Heart right ventricle (tissue), 16 donors: ENCODE measurements around the gene CHD1. TPM values are rescaled to one million over a fixed set of nuclear protein-coding genes. Genes with fewer than 3 reads are reported as not detected.

ENCODE experiments used
- ATAC-seq, 8 donors: fragments of 200-7000 bp; cut with Tn5 transposase; one replicate each; pipeline ENCODE4 v1.9.1; 2020; ENCODE audit warnings: mild to moderate bottlenecking in 8 of 8, moderate library complexity in 8 of 8, moderate number of reproducible peaks in 1 of 8
- DNase-seq, 2 donors: peaks; one replicate each; pipeline ENCODE4 v3.0.0-alpha.2; 2020
- H3K27ac ChIP-seq, 10 donors: fragments of 200-600 bp; sonication (generic) in 2 of 10; one replicate each; pipeline versions ENCODE4 v1.5.0 to v1.8.0; 2020 to 2022; ENCODE audit warnings: mild to moderate bottlenecking in 3 of 10
- H3K27me3 ChIP-seq, 7 donors: fragments of 200-600 bp; one replicate each; pipeline ENCODE4 v1.8.0; 2021 to 2022; ENCODE audit warnings: mild to moderate bottlenecking in 2 of 7
- H3K36me3 ChIP-seq, 9 donors: fragments of 200-600 bp; sonication (generic) in 1 of 9; one replicate each; pipeline versions ENCODE4 v1.5.0 to v1.8.0; 2020 to 2022; ENCODE audit warnings: mild to moderate bottlenecking in 2 of 9
- H3K4me1 ChIP-seq, 9 donors: fragments of 200-600 bp; sonication (generic) in 1 of 9; one replicate each; pipeline versions ENCODE4 v1.5.0 to v1.8.0; 2020 to 2022; ENCODE audit warnings: mild to moderate bottlenecking in 4 of 9
- H3K4me3 ChIP-seq, 10 donors: fragments of 200-600 bp; sonication (generic) in 2 of 10; one replicate each; pipeline versions ENCODE4 v1.5.0 to v1.8.0; 2020 to 2022; ENCODE audit warnings: mild to moderate bottlenecking in 7 of 10, moderate library complexity in 2 of 10
- H3K9me3 ChIP-seq, 11 donors: fragments of 200-600 bp in 10 of 11; sonication (generic) in 2 of 11; one replicate each; pipeline versions ENCODE4 v1.5.0 to v1.8.0; 2013 to 2022; ENCODE audit warnings: mild to moderate bottlenecking in 2 of 11, control low read depth in 1 of 11, moderate library complexity in 1 of 11
- WGBS, 2 donors: extraction: QIAGEN DNeasy Blood & Tissue Kit; methylation state at CpG; one replicate each; pipeline ENCODE4 v1.1.7; 2013; ENCODE audit warnings: inconsistent platforms in 1 of 2; 5-methylcytosine and 5-hydroxymethylcytosine counted together
- intact Hi-C, 10 donors: fragments of 100-400 bp; cut with DNase I; formaldehyde crosslinking; loops; one replicate each; pipeline versions ENCODE4 v1.11.1 to v1.14.2; 2022
- polyA plus RNA-seq, 2 donors: library from polyadenylated mRNA; stranded (reverse); fragments of 200-250 nt; gene quantifications; one replicate each; pipeline ENCODE4 v1.2.3, GENCODE V29; 2013
- total RNA-seq, 10 donors: library from RNA; stranded (reverse); fragmentation: NEBNext Ultra II Directional in 3 of 10; extraction: Animal tissue kit (Norgen Biotek cat#: 25700) in 3 of 10; gene quantifications; one replicate each; pipeline versions ENCODE4 v1.2.1 to v1.2.4, GENCODE V29; 2021 to 2023
- TF ChIP-seq, protein P1 (sequence below), 9 donors: fragments of 200-600 bp; sonication (generic) in 2 of 9; IDR thresholded peaks; one replicate each; pipeline versions ENCODE4 v1.5.0 to v1.8.0; 2021 to 2022; ENCODE audit warnings: antibody characterized with exemption in 9 of 9, mild to moderate bottlenecking in 5 of 9, moderate library complexity in 1 of 9
- donor health status: Arrhythmogenic right ventricular cardiomyopathy.
- donor health status: ischemic (EF 13 %, LVEDD 7.1; RV severe dilation, severe dysfunction).
- donor health status: healthy with polysubstance abuse.
- donor health status: DM: no; HTN: yes; CAD: no.
- donor health status: DM: no; HTN: no; CAD: no.
- donor health status: ischemic (EF 25% LVEDD 6.9; RV normal size, moderate dysfunction).
- donor health status: ischemic (EF 25% LVEDD 5.7; RV mildly dilated, moderate dysfunction).
- donor health status: healthy.
- donor health status: DM: yes; HTN: yes; CAD: no.
- donor health status: Ischemic cardiomyopathy.
- donor health status: ischemic (EF 35%, LVEDD 5.7; RV mildly dilated, moderate dysfunction).
- donor health status: nonischemic (EF 11% LVEDD 7.7; RV severe dilation, severe dysfunction).
- donor health status: DM: yes; HTN: yes; CAD: no.
- donor health status: PGD.
- donor health status: ischemic (EF 29% LVEDD 5.4; RV normal size, mild dysfunction).
- donor health status: nonischemic (EF 23%, LVEDD 6.1; RV moderate dilation, normal function).

The CHD1 gene
- total and polyA plus RNA-seq, 12 donors, result 6.5 to 20.4 (median 15.1) TPM

GRCh38 chr5:98923966-98924365 lies 4.8 kb downstream of the CHD1 start:
- no peak for DNase-seq
- intact Hi-C loops, result loop anchor here in 1 of 10 donors (10.0 kb wide), 1 partner anchor 149 kb away; the partner anchor contains the start of gene RGMB
- no peak for ATAC-seq
- H3K27ac ChIP-seq, result no peak overlapping the region
- H3K4me1 ChIP-seq, result peaks cover 0 to 68% (median 26%) of the 10 kb centered on the region in 9 donors
- WGBS, 2 donors, result 84% methylated on average over 3 of the region's 3 CpGs
- no peaks in the 10 kb centered on the region for H3K27me3 ChIP-seq
- H3K9me3 ChIP-seq, result no peaks in the 10 kb centered on the region
- H3K36me3 ChIP-seq, result peaks cover 0 to 74% (median 46%) of the 10 kb centered on the region in 9 donors
- TF ChIP-seq, protein P1, sequence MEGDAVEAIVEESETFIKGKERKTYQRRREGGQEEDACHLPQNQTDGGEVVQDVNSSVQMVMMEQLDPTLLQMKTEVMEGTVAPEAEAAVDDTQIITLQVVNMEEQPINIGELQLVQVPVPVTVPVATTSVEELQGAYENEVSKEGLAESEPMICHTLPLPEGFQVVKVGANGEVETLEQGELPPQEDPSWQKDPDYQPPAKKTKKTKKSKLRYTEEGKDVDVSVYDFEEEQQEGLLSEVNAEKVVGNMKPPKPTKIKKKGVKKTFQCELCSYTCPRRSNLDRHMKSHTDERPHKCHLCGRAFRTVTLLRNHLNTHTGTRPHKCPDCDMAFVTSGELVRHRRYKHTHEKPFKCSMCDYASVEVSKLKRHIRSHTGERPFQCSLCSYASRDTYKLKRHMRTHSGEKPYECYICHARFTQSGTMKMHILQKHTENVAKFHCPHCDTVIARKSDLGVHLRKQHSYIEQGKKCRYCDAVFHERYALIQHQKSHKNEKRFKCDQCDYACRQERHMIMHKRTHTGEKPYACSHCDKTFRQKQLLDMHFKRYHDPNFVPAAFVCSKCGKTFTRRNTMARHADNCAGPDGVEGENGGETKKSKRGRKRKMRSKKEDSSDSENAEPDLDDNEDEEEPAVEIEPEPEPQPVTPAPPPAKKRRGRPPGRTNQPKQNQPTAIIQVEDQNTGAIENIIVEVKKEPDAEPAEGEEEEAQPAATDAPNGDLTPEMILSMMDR (IDR thresholded peaks at IDR 0.05), result no peak
- H3K4me3 ChIP-seq, result no peak overlapping the region

- H3K27me3 ChIP-seq, result no peaks in the 10 kb centered on the region
- H3K9me3 ChIP-seq, result no peaks in the 10 kb centered on the region
- intact Hi-C loops, result loop anchor here in 1 of 10 donors (10.0 kb wide), 1 partner anchor 147 kb away; the partner anchor contains the start of gene RGMB
- no peak overlapping the region for H3K4me3 ChIP-seq
- DNase-seq (no peak), ATAC-seq (no peak)
- no peak overlapping the region for H3K27ac ChIP-seq
- TF ChIP-seq, protein P1 (IDR thresholded peaks at IDR 0.05), result no peak
- 93 to 94% methylated on average over 4 of the region's 4 CpGs for WGBS, 2 donors
- H3K36me3 ChIP-seq, result peaks cover 0 to 88% (median 46%) of the 10 kb centered on the region in 9 donors
- peaks cover 0 to 70% (median 18%) of the 10 kb centered on the region in 9 donors for H3K4me1 ChIP-seq
Measured at GRCh38 chr5:98921947-98922505, 6.8 kb downstream of the CHD1 start.

- H3K4me3 ChIP-seq, result no peak overlapping the region
- DNase-seq (no peak), ATAC-seq (no peak)
- no peaks in the 10 kb centered on the region for H3K9me3 ChIP-seq
- 75 to 80% methylated on average over 2 of the region's 2 CpGs for WGBS, 2 donors
- intact Hi-C loops, result no loop called here
- peaks cover 0 to 58% (median 17%) of the 10 kb centered on the region in 9 donors for H3K36me3 ChIP-seq
- no peak overlapping the region for H3K27ac ChIP-seq
- TF ChIP-seq, protein P1 (IDR thresholded peaks at IDR 0.05), result no peak
- H3K27me3 ChIP-seq, result no peaks in the 10 kb centered on the region
- H3K4me1 ChIP-seq, result peaks cover 0 to 57% (median 26%) of the 10 kb centered on the region in 9 donors
Measured at GRCh38 chr5:98917433-98917832, 11.4 kb downstream of the CHD1 start.

DNA sequence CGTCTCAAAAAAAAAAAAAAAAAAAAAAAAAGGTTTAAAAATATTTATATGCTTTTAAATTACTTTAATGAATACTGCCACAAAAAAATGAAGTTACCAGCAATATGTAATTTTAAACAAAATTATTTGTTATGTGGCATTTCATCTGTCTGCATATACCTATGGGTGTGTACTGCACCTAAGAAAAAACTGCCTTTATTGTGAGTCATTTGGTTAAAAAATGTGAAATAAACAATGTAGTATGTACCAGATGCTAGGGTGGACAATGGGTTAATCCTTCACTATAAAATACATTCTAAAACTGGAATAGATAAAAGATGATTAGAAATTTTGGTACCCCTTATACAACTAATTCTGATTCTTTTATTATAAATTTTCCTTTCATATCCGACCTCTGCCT lies 12.3 kb downstream of the CHD1 start:
- TF ChIP-seq, protein P1 (IDR thresholded peaks at IDR 0.05), result no peak
- Histone ChIP-seq H3K4me1 (peaks cover 0 to 54% (median 26%) of the 10 kb centered on the region in 9 donors), H3K4me3 (no peak overlapping the region), H3K36me3 (peaks cover 0 to 49% (median 12%) of the 10 kb centered on the region in 9 donors), H3K9me3 (no peaks in the 10 kb centered on the region), H3K27ac (no peak overlapping the region), H3K27me3 (no peaks in the 10 kb centered on the region)
- no peak for DNase-seq
- intact Hi-C loops, result no loop called here
- 39 to 67% methylated on average over 2 of the region's 2 CpGs for WGBS, 2 donors
- no peak for ATAC-seq
